Fibroblast of lung (primary cell): ENCODE data around the gene ATP4A.

Experiments
- EZH2 ChIP-seq: IDR thresholded peaks from 2 replicates; pipeline ENCODE4 v1.5.1; 2012; ENCODE audit warnings: low read length, control low read depth, mild to moderate bottlenecking; ENCODE audit errors: missing control alignments
- TF ChIP-seq, protein P1 (sequence below), 2 donors: IDR thresholded peaks in 1 of 2; conservative IDR thresholded peaks in 1 of 2; 1 replicate in 1 of 2; 2 replicates in 1 of 2; pipeline ENCODE4 v1.5.1; 2011 to 2012; ENCODE audit warnings: low read length in 2 of 2, control low read depth in 1 of 2, inconsistent platforms in 1 of 2, low read depth in 1 of 2, mild to moderate bottlenecking in 1 of 2

- TF ChIP-seq, protein P1, sequence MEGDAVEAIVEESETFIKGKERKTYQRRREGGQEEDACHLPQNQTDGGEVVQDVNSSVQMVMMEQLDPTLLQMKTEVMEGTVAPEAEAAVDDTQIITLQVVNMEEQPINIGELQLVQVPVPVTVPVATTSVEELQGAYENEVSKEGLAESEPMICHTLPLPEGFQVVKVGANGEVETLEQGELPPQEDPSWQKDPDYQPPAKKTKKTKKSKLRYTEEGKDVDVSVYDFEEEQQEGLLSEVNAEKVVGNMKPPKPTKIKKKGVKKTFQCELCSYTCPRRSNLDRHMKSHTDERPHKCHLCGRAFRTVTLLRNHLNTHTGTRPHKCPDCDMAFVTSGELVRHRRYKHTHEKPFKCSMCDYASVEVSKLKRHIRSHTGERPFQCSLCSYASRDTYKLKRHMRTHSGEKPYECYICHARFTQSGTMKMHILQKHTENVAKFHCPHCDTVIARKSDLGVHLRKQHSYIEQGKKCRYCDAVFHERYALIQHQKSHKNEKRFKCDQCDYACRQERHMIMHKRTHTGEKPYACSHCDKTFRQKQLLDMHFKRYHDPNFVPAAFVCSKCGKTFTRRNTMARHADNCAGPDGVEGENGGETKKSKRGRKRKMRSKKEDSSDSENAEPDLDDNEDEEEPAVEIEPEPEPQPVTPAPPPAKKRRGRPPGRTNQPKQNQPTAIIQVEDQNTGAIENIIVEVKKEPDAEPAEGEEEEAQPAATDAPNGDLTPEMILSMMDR (conservative IDR thresholded peaks at IDR 0.05 in 1 of 2, IDR thresholded peaks at IDR 0.05 in 1 of 2; ENCODE audit: low read depth in 1 of 2, low read length in 2 of 2): no peak
- no peak for TF ChIP-seq EZH2
These were observed 46.1 kb downstream of the ATP4A start for GRCh38 chr19:35517342-35517741.
